WTC11 (cell line): ENCODE measurements around the gene DUSP9. TPM values are rescaled to one million over a fixed set of nuclear protein-coding genes. Genes with fewer than 3 reads are reported as not detected.

ENCODE experiments used
- ATAC-seq: fragments of 200-7000 bp; cut with Tn5 transposase; 2 replicates; pipeline ENCODE4 v1.10.0; 2021; ENCODE audit warnings: mild to moderate bottlenecking, moderate library complexity
- CTCF ChIA-PET: fragments of 300-600 bp; sonication (Branson Sonifier 250); formaldehyde crosslinking; loops from one replicate; lab custom pipeline; 2021; ENCODE audit warnings: antibody characterized with exemption; lab: Charles Lee
- POLR2A ChIA-PET: fragments of 350-600 bp; sonication (Branson Sonifier 250); formaldehyde crosslinking; loops from one replicate; lab custom pipeline; 2021; ENCODE audit warnings: antibody characterized with exemption; lab: Charles Lee
- DNase-seq: peaks from one replicate; pipeline ENCODE4 v3.0.0; 2021; ENCODE audit warnings: low spot score
- H3K27ac Mint-ChIP-seq: 2 replicates; pipeline ENCODE4 v1.8.0; 2021; ENCODE audit warnings: mixed read lengths
- H3K27me3 Mint-ChIP-seq: 2 replicates; pipeline ENCODE4 v1.8.0; 2021; ENCODE audit warnings: low read depth, mild to moderate bottlenecking, moderate library complexity, mixed read lengths
- H3K36me3 Mint-ChIP-seq: 2 replicates; pipeline ENCODE4 v1.8.0; 2021; ENCODE audit warnings: mixed read lengths
- H3K4me1 Mint-ChIP-seq: 2 replicates; pipeline ENCODE4 v1.8.0; 2022; ENCODE audit warnings: mixed read lengths
- H3K4me3 Mint-ChIP-seq: 2 replicates; pipeline ENCODE4 v1.8.0; 2021; ENCODE audit warnings: mild to moderate bottlenecking, moderate library complexity, mixed read lengths
- H3K9me3 Mint-ChIP-seq: 2 replicates; pipeline ENCODE4 v1.8.0; 2021; ENCODE audit warnings: mixed read lengths
- E2F5 ChIP-seq: sonication (generic); formaldehyde crosslinking; IDR thresholded peaks from 2 replicates; pipeline ENCODE4 v1.8.1; 2022; ENCODE audit warnings: mild to moderate bottlenecking, moderate library complexity, missing genetic modification reagents
- GABPB1 ChIP-seq: sonication (generic); formaldehyde crosslinking; IDR thresholded peaks from 2 replicates; pipeline ENCODE4 v1.8.1; 2023; ENCODE audit warnings: mild to moderate bottlenecking, missing genetic modification reagents
- MAX ChIP-seq: sonication (generic); formaldehyde crosslinking; IDR thresholded peaks from 2 replicates; pipeline ENCODE4 v1.8.0; 2022; ENCODE audit warnings: mild to moderate bottlenecking, missing genetic modification reagents
- NFYB ChIP-seq: sonication (generic); formaldehyde crosslinking; conservative IDR thresholded peaks from 2 replicates; pipeline ENCODE4 v1.8.0; 2022; ENCODE audit warnings: low read depth, missing genetic modification reagents
- OVOL2 ChIP-seq: fragments of 250-450 bp; sonication (Bioruptor Pico); IDR thresholded peaks from 2 replicates; pipeline ENCODE4 v1.9.0; 2021; ENCODE audit warnings: mild to moderate bottlenecking, borderline replicate concordance
- PREB ChIP-seq: sonication (generic); formaldehyde crosslinking; IDR thresholded peaks from 2 replicates; pipeline ENCODE4 v1.8.1; 2022; ENCODE audit warnings: mild to moderate bottlenecking, missing genetic modification reagents, moderate library complexity, borderline replicate concordance
- RORB ChIP-seq: fragments of 250-450 bp; sonication (Bioruptor Pico); IDR thresholded peaks from 2 replicates; pipeline ENCODE4 v1.9.0; 2021; ENCODE audit warnings: mild to moderate bottlenecking
- SOX15 ChIP-seq: fragments of 250-450 bp; sonication (Bioruptor Pico); IDR thresholded peaks from 2 replicates; pipeline ENCODE4 v1.9.0; 2021; ENCODE audit warnings: mild to moderate bottlenecking
- TCF7 ChIP-seq: sonication (generic); formaldehyde crosslinking; IDR thresholded peaks from 2 replicates; pipeline ENCODE4 v1.8.0; 2022; ENCODE audit warnings: mild to moderate bottlenecking, low read depth, missing genetic modification reagents, moderate library complexity
- ZNF317 ChIP-seq: sonication (generic); formaldehyde crosslinking; IDR thresholded peaks from 2 replicates; pipeline ENCODE4 v1.8.1; 2023; ENCODE audit warnings: low read depth, mild to moderate bottlenecking, moderate library complexity, missing genetic modification reagents, borderline replicate concordance
- ZNF532 ChIP-seq: fragments of 250-450 bp; sonication (Bioruptor Pico); IDR thresholded peaks from 2 replicates; pipeline ENCODE4 v1.9.0; 2021; ENCODE audit warnings: mild to moderate bottlenecking, borderline replicate concordance
- total RNA-seq: library from RNA; stranded (reverse); gene quantifications from 3 replicates; pipeline ENCODE4 v1.2.3, GENCODE V29; 2021
- TF ChIP-seq, protein P1 (sequence below): sonication (generic); formaldehyde crosslinking; IDR thresholded peaks from 2 replicates; pipeline ENCODE4 v1.8.1; 2023; ENCODE audit warnings: mild to moderate bottlenecking, moderate library complexity, missing genetic modification reagents
- TF ChIP-seq, protein P2 (sequence below): fragments of 250-450 bp; sonication (Bioruptor Pico); IDR thresholded peaks from 2 replicates; pipeline ENCODE4 v1.9.0; 2021; ENCODE audit warnings: mild to moderate bottlenecking

DUSP9 gene
- total RNA-seq, 1 experiment from 2014 or later, result 2.5 TPM

- peak overlapping the region; percentile 69 for H3K4me3 Mint-ChIP-seq
- TF ChIP-seq E2F5 (CRISPR knock-in tag), result 0 out of 2 replicates have a peak, but pooled peaks have one; percentile 28
- TF ChIP-seq, protein P1, sequence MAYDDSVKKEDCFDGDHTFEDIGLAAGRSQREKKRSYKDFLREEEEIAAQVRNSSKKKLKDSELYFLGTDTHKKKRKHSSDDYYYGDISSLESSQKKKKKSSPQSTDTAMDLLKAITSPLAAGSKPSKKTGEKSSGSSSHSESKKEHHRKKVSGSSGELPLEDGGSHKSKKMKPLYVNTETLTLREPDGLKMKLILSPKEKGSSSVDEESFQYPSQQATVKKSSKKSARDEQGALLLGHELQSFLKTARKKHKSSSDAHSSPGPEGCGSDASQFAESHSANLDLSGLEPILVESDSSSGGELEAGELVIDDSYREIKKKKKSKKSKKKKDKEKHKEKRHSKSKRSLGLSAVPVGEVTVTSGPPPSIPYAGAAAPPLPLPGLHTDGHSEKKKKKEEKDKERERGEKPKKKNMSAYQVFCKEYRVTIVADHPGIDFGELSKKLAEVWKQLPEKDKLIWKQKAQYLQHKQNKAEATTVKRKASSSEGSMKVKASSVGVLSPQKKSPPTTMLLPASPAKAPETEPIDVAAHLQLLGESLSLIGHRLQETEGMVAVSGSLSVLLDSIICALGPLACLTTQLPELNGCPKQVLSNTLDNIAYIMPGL (CRISPR knock-in tag), result 0 out of 2 replicates have a peak, but pooled peaks have one; percentile 31
- no peak for TF ChIP-seq GABPB1 (CRISPR knock-in tag)
- ChIA-PET POLR2A (no interaction called here), CTCF (interaction anchor here (0.6 to 3.2 kb wide), 13 partner anchors 10 to 139 kb away, joined by 3 to 16 read pairs (median 5); no protein-coding TSS in a partner anchor)
- H3K36me3 Mint-ChIP-seq, result peaks cover 5% of the 10 kb centered on the region
- H3K4me1 Mint-ChIP-seq, result peaks cover 13% of the 10 kb centered on the region
- DNase-seq (peak; percentile 77), ATAC-seq (peak; percentile 92)
- H3K27me3 Mint-ChIP-seq, result peaks cover 4% of the 10 kb centered on the region
- no peak overlapping the region for H3K27ac Mint-ChIP-seq
- H3K9me3 Mint-ChIP-seq, result no peaks in the 10 kb centered on the region
Observed at GRCh38 chrX:153599192-153600031, 47.6 kb upstream of the DUSP9 start.

- peaks cover 5% of the 10 kb centered on the region for H3K36me3 Mint-ChIP-seq
- ATAC-seq (no peak), DNase-seq (no peak)
- H3K4me1 Mint-ChIP-seq, result peaks cover 13% of the 10 kb centered on the region
- peaks cover 4% of the 10 kb centered on the region for H3K27me3 Mint-ChIP-seq
- ChIA-PET CTCF (interaction anchor here (0.8 to 3.2 kb wide), 11 partner anchors 10 to 70 kb away, joined by 3 to 16 read pairs (median 5); no protein-coding TSS in a partner anchor), POLR2A (no interaction called here)
- H3K27ac Mint-ChIP-seq, result no peak overlapping the region
- H3K9me3 Mint-ChIP-seq, result no peaks in the 10 kb centered on the region
- H3K4me3 Mint-ChIP-seq, result peak overlapping the region; percentile 69
- TF ChIP-seq RORB (CRISPR knock-in tag), result no peak
Observed at GRCh38 chrX:153600032-153600373, 47.0 kb upstream of the DUSP9 start.

DNA sequence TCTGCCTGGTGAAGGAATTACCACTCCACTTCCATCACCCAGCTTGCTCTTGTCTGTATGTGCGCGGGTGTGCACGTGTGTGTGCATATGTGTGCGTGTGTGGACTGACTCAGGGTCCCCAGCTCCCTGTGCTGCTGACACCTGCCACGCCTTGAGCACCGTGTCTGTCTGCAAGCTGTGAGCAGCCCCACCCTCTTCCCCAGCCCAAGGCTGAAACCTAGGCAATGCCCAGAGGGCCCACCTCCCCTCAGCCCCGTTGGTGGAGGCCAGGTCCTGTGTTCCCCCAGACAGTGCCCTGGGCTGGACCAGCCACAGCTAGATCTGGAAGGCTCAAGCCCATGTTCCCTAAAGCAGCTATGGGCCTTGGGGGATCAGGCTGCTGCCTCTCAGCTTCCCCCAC is 46.1 kb upstream of the DUSP9 start:
- Mint-ChIP-seq H3K27ac (no peak overlapping the region), H3K36me3 (peaks cover under 1% of the 10 kb centered on the region), H3K27me3 (peaks cover 4% of the 10 kb centered on the region), H3K9me3 (no peaks in the 10 kb centered on the region), H3K4me1 (peaks cover 13% of the 10 kb centered on the region), H3K4me3 (peak overlapping the region; percentile 69; the same call in 1 of the 2 replicates)
- ChIA-PET CTCF (interaction anchor here (2.2 to 3.1 kb wide), 2 partner anchors 9 to 69 kb away, joined by 14 to 16 read pairs; no protein-coding TSS in a partner anchor), POLR2A (no interaction called here)
- TF ChIP-seq TCF7 (CRISPR knock-in tag), result no peak
- no peak for TF ChIP-seq ZNF317 (CRISPR knock-in tag)
- TF ChIP-seq SOX15 (CRISPR knock-in tag), result no peak
- TF ChIP-seq, protein P2, sequence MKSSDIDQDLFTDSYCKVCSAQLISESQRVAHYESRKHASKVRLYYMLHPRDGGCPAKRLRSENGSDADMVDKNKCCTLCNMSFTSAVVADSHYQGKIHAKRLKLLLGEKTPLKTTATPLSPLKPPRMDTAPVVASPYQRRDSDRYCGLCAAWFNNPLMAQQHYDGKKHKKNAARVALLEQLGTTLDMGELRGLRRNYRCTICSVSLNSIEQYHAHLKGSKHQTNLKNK, result no peak
- TF ChIP-seq OVOL2 (CRISPR knock-in tag), result no peak
- TF ChIP-seq ZNF532 (CRISPR knock-in tag), result no peak
- no peak for TF ChIP-seq PREB (CRISPR knock-in tag)
- no peak for TF ChIP-seq MAX (CRISPR knock-in tag)
- TF ChIP-seq NFYB, result no peak
- ATAC-seq, result no peak
- no peak for DNase-seq
